Astrocyte of the spinal cord (primary cell): ENCODE data around the gene NOP14.

Source experiments
- DNase-seq: peaks from one replicate; pipeline ENCODE4 v3.0.0; 2011; ENCODE audit warnings: low read depth, low spot score
- H3K4me3 ChIP-seq: 2 replicates; pipeline ENCODE4 v1.5.1; 2011; ENCODE audit warnings: low read depth, mild to moderate bottlenecking, low read length, moderate library complexity
- CTCF ChIP-seq: IDR thresholded peaks from 2 replicates; pipeline ENCODE4 v1.5.1; 2012; ENCODE audit warnings: low read depth, mild to moderate bottlenecking, low read length, inconsistent platforms
- in situ Hi-C: cut with HindIII; loops from 2 replicates; pipeline ENCODE4 v1.10.0; 2017; ENCODE audit warnings: low sequenced_read_pairs

The NOP14 gene

GRCh38 chr4:2907706-2908293, 55.4 kb downstream of the NOP14 start:
- in situ Hi-C loops, result no loop called here
- no peak for TF ChIP-seq CTCF
- no peak overlapping the region for H3K4me3 ChIP-seq
- DNase-seq, result no peak

GRCh38 chr4:2907226-2907625, 56.0 kb downstream of the NOP14 start:
- no peak for TF ChIP-seq CTCF
- no peak for DNase-seq
- H3K4me3 ChIP-seq, result no peak overlapping the region
- in situ Hi-C loops, result no loop called here

GRCh38 chr4:2906218-2906617, 57.0 kb downstream of the NOP14 start:
- no peak overlapping the region for H3K4me3 ChIP-seq
- in situ Hi-C loops, result no loop called here

GRCh38 chr4:2905544-2905943, 57.7 kb downstream of the NOP14 start:
- DNase-seq, result no peak
- no peak overlapping the region for H3K4me3 ChIP-seq
- in situ Hi-C loops, result no loop called here
- TF ChIP-seq CTCF, result no peak

More at GRCh38 chr4:2906218-2906617, 57.0 kb downstream of the NOP14 start:
- DNase-seq, result no peak
- TF ChIP-seq CTCF, result no peak

- no peak for TF ChIP-seq CTCF
- in situ Hi-C loops, result no loop called here
- no peak overlapping the region for H3K4me3 ChIP-seq
- DNase-seq, result no peak
Observed at GRCh38 chr4:2902126-2902525, 61.1 kb downstream of the NOP14 start.

GRCh38 chr4:2901186-2901585, 62.0 kb downstream of the NOP14 start:
- no peak for TF ChIP-seq CTCF
- no peak overlapping the region for H3K4me3 ChIP-seq
- in situ Hi-C loops, result no loop called here
- no peak for DNase-seq

GRCh38 chr4:2900741-2901140, 62.5 kb downstream of the NOP14 start:
- no peak for TF ChIP-seq CTCF
- no peak for DNase-seq
- in situ Hi-C loops, result no loop called here
- no peak overlapping the region for H3K4me3 ChIP-seq
